MM.1S (cell line): Measurements from ENCODE around the gene SEPTIN8.

Source experiments
- DNase-seq: peaks from one replicate; pipeline ENCODE4 v3.0.0-alpha.2; 2015
- H2AFZ ChIP-seq: fragments of 300-600 bp; sonication (generic); 2 replicates; pipeline ENCODE4 v1.6.0; 2016; ENCODE audit warnings: antibody characterized with exemption, low read length
- H3F3A ChIP-seq: fragments of 300-600 bp; sonication (generic); 2 replicates; pipeline ENCODE4 v1.6.1; 2016; ENCODE audit warnings: mild to moderate bottlenecking, antibody characterized with exemption, low read length, moderate library complexity, mixed read lengths; ENCODE audit not compliant: insufficient read depth
- H3K27ac ChIP-seq: fragments of 300-600 bp; sonication (generic); 2 replicates; pipeline ENCODE4 v1.5.1; 2016; ENCODE audit warnings: mild to moderate bottlenecking, low read length
- H3K27me3 ChIP-seq: fragments of 300-600 bp; sonication (generic); replicated peaks from 2 replicates; pipeline ENCODE4 v1.6.0; 2016; ENCODE audit warnings: low read length; ENCODE audit not compliant: insufficient read depth
- H3K36me3 ChIP-seq: fragments of 300-600 bp; sonication (generic); replicated peaks from 2 replicates; pipeline ENCODE4 v1.6.1; 2016; ENCODE audit warnings: mild to moderate bottlenecking, low read length, mixed read lengths; ENCODE audit not compliant: insufficient read depth
- H3K4me1 ChIP-seq: fragments of 300-600 bp; sonication (generic); 2 replicates; pipeline ENCODE4 v1.6.1; 2016; ENCODE audit warnings: low read length, mixed read lengths
- H3K4me2 ChIP-seq: fragments of 300-600 bp; sonication (generic); 2 replicates; pipeline ENCODE4 v1.6.0; 2016; ENCODE audit warnings: low read depth, low read length
- H3K4me3 ChIP-seq: fragments of 300-600 bp; sonication (generic); 2 replicates; pipeline ENCODE4 v1.5.1; 2016; ENCODE audit warnings: low read length, mixed read lengths
- H3K79me2 ChIP-seq: fragments of 300-600 bp; sonication (generic); 2 replicates; pipeline ENCODE4 v1.6.1; 2016; ENCODE audit warnings: mixed run types, low read length, mixed read lengths
- H3K9ac ChIP-seq: fragments of 300-600 bp; sonication (generic); 2 replicates; pipeline ENCODE4 v1.6.1; 2016; ENCODE audit warnings: low read length, mixed read lengths
- H3K9me2 ChIP-seq: fragments of 300-600 bp; sonication (generic); replicated peaks from 2 replicates; pipeline ENCODE4 v1.6.1; 2016; ENCODE audit warnings: mild to moderate bottlenecking, low read length, mixed read lengths; ENCODE audit not compliant: insufficient read depth
- H3K9me3 ChIP-seq: fragments of 300-600 bp; sonication (generic); replicated peaks from 2 replicates; pipeline ENCODE4 v1.6.1; 2016; ENCODE audit warnings: mild to moderate bottlenecking, low read length, mixed read lengths; ENCODE audit not compliant: insufficient read depth
- H4K20me1 ChIP-seq: fragments of 300-600 bp; sonication (generic); 2 replicates; pipeline ENCODE4 v1.6.1; 2016; ENCODE audit warnings: mild to moderate bottlenecking, low read length, moderate library complexity, mixed read lengths; ENCODE audit not compliant: insufficient read depth
- EZH2 ChIP-seq: fragments of 300-600 bp; sonication (generic); optimal IDR thresholded peaks from 2 replicates; pipeline ENCODE3; 2017; ENCODE audit warnings: low read depth, mild to moderate bottlenecking, antibody characterized with exemption, low read length, mixed read lengths
- EZH2phosphoT487 ChIP-seq: fragments of 300-600 bp; sonication (generic); IDR thresholded peaks from 2 replicates; pipeline ENCODE4 v1.6.1; 2018; ENCODE audit warnings: antibody characterized with exemption, low read length
- TF ChIP-seq, protein P1 (sequence below): fragments of 300-600 bp; sonication (generic); IDR thresholded peaks from 2 replicates; pipeline ENCODE4 v1.5.1; 2016; ENCODE audit warnings: antibody characterized with exemption, low read length, mixed read lengths

SEPTIN8 gene

DNA sequence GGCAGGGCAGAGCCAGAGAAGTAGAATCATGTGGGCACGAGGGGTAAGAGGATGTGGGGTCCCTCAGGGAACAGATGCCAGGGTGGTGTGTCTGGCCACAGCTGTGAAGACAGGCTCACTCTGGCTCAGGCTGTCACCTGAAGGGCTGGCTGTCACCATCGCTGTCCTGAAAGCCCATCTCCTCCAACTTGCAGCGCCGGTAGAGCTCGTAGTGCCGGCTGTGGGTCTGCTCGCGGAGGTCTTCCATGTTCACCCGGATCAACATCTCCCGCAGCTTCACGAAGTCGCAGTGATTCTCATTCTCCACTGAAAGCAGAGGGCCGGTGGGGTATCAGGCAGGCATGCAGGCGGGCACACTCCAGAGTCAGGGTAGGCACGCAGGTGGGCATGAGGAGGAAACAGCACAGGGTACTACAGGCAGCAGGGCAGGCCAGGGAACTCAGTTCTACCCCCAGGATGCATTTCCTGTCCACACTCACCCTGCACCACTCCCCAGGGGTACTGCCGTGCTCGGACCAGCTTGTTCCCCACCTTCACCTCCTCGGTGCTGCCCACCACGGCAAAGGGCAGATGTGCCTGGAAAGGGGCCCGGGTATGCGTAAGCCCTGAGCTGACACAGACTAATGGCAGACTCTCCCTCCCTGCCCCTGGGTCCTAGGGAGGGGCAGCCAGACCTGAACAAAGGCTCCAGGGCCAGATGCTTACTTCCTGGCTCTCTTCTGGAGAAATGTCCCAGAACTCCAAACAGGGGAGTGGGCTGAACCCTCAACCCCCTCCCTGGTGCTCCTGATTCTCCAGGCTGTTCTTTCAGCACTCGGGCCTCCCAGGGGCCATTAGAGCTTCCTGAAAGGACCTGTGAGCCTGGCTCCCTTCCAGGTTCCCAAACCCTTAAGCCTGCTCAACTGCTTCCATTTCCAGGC, 15.5 kb downstream of the SEPTIN8 start:
- no peak for TF ChIP-seq EZH2
- no peak for TF ChIP-seq EZH2phosphoT487
- TF ChIP-seq, protein P1, sequence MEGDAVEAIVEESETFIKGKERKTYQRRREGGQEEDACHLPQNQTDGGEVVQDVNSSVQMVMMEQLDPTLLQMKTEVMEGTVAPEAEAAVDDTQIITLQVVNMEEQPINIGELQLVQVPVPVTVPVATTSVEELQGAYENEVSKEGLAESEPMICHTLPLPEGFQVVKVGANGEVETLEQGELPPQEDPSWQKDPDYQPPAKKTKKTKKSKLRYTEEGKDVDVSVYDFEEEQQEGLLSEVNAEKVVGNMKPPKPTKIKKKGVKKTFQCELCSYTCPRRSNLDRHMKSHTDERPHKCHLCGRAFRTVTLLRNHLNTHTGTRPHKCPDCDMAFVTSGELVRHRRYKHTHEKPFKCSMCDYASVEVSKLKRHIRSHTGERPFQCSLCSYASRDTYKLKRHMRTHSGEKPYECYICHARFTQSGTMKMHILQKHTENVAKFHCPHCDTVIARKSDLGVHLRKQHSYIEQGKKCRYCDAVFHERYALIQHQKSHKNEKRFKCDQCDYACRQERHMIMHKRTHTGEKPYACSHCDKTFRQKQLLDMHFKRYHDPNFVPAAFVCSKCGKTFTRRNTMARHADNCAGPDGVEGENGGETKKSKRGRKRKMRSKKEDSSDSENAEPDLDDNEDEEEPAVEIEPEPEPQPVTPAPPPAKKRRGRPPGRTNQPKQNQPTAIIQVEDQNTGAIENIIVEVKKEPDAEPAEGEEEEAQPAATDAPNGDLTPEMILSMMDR: no peak
- H3F3A ChIP-seq: no peaks in the 10 kb centered on the region
- no peak overlapping the region for H3K4me3 ChIP-seq
- no peak for DNase-seq
- no peak overlapping the region for H3K27ac ChIP-seq
- H3K79me2 ChIP-seq: no peaks in the 10 kb centered on the region
- no peaks in the 10 kb centered on the region for H3K4me1 ChIP-seq
- no peak overlapping the region for H2AFZ ChIP-seq
- no peaks in the 10 kb centered on the region for H3K27me3 ChIP-seq
- H4K20me1 ChIP-seq: no peaks in the 10 kb centered on the region
- no peak overlapping the region for H3K4me2 ChIP-seq
- H3K36me3 ChIP-seq: no peaks in the 10 kb centered on the region
- H3K9ac ChIP-seq: no peak overlapping the region
- no peaks in the 10 kb centered on the region for H3K9me2 ChIP-seq
- H3K9me3 ChIP-seq: no peaks in the 10 kb centered on the region

DNA sequence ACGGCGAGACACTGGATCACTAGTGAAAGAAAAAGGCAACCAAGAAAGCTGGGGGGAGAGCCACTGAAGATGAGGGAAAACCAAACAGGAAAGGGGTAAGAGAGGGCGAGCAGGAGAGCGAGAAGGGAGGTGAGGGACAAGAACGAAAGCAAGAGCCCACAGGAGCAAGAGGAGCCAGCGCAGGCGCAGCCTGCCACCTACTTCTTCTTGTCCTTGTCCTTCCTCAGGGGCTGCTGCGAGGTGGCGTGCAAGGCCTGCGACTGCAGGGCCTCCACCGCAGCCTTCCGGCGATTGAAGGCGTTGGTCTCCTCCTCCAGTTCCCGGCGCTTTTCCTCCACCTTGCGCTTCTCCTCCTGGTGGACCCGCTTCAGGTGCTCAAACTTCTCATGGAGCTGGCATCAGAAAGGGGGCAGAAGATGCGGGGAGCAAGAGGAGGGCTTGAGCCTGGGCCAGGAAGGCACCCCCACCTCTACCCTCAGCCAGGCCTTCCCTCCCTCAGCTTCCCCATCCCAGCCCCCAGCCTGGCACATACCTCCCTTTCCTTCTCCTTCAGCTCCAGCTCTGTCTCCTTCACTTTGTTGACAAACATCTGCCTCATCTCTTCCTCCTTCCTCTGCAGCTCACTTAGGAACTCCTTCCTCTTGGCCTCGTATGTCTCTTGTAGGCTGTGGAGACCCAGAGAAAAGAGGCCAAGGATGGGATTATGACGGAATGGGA, 16.3 kb downstream of the SEPTIN8 start:
- Histone ChIP-seq H3K4me2 (no peak overlapping the region), H3K4me3 (no peak overlapping the region), H3F3A (no peaks in the 10 kb centered on the region), H4K20me1 (no peaks in the 10 kb centered on the region), H3K79me2 (no peaks in the 10 kb centered on the region), H3K9ac (no peak overlapping the region), H3K27ac (no peak overlapping the region), H3K9me2 (no peaks in the 10 kb centered on the region), H3K36me3 (no peaks in the 10 kb centered on the region), H2AFZ (no peak overlapping the region), H3K4me1 (no peaks in the 10 kb centered on the region), H3K9me3 (no peaks in the 10 kb centered on the region), H3K27me3 (no peaks in the 10 kb centered on the region)
- no peak for TF ChIP-seq EZH2phosphoT487
- DNase-seq: no peak

DNA sequence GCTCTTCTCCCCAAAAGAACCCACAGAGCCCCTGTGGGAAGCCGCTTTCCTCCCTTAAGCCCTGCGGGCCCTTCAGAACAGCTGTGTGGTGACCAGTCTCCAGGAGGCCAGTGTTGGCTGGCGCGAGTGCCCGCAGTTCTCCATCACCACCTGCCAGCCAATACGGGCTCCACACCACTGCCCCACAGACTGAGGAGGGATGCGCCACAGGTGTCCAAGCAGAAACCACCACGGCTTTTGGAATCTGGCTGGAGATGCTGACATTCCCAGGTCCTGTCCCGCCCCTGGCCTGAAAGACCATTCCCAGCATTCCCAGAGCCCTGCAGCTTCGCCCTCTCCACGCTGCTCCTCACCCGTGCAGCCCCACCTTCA, 17.0 kb downstream of the SEPTIN8 start:
- H3K4me1 ChIP-seq: no peaks in the 10 kb centered on the region
- TF ChIP-seq, protein P1: no peak
- TF ChIP-seq EZH2 (no peak), EZH2phosphoT487 (no peak)
- H3K4me2 ChIP-seq: no peak overlapping the region
- H3K79me2 ChIP-seq: no peaks in the 10 kb centered on the region
- no peaks in the 10 kb centered on the region for H3K36me3 ChIP-seq
- no peak overlapping the region for H2AFZ ChIP-seq
- H4K20me1 ChIP-seq: no peaks in the 10 kb centered on the region
- no peaks in the 10 kb centered on the region for H3K27me3 ChIP-seq
- no peaks in the 10 kb centered on the region for H3F3A ChIP-seq
- no peak for DNase-seq
- H3K27ac ChIP-seq: no peak overlapping the region
- no peaks in the 10 kb centered on the region for H3K9me2 ChIP-seq
- H3K4me3 ChIP-seq: no peak overlapping the region
- H3K9ac ChIP-seq: no peak overlapping the region
- no peaks in the 10 kb centered on the region for H3K9me3 ChIP-seq
